Endothelial cell of umbilical vein (primary cell): ENCODE data around the gene MEGF10. TPM values are rescaled to one million over a fixed set of nuclear protein-coding genes. Genes with fewer than 3 reads are reported as not detected.

Experiments
- BruUV-seq: library from RNA; stranded (reverse); fragments of 400-500 nt; replicated peaks from 2 replicates; lab custom pipeline; 2021; lab: Mats Ljungman, UMichigan
- CTCF ChIA-PET: fragments of 300-600, 350-600 bp; sonication (Branson Sonifier 250); formaldehyde crosslinking; loops from one replicate; lab custom pipeline; 2021; ENCODE audit warnings: antibody characterized with exemption, inconsistent platforms; lab: Charles Lee
- POLR2A ChIA-PET: fragments of 300-600, 350-600 bp; sonication (Branson Sonifier 250); formaldehyde crosslinking; loops from one replicate; lab custom pipeline; 2021; ENCODE audit warnings: antibody characterized with exemption, inconsistent platforms; lab: Charles Lee
- DNase-seq: peaks from one replicate; pipeline ENCODE4 v3.0.0-alpha.2; 2011; ENCODE audit warnings: low read depth, low spot score
- FAIRE-seq: peaks from 2 replicates; lab custom pipeline; 2011; peaks lifted over from hg19 to GRCh38; lab: Jason Lieb, UNC
- H2AFZ ChIP-seq: 2 replicates; pipeline ENCODE4 v1.6.0; 2012; ENCODE audit warnings: low read depth, low read length, control low read depth, inconsistent platforms
- H3K27ac ChIP-seq: 2 replicates; pipeline ENCODE4 v1.5.1; 2011; ENCODE audit warnings: low read depth, mild to moderate bottlenecking, control low read depth, low read length, moderate library complexity; ENCODE audit not compliant: insufficient read depth
- H3K27me3 ChIP-seq, 2 experiments: 2 replicates each; pipeline versions ENCODE4 v1.6.0 to v1.6.1; 2011; ENCODE audit warnings: low read length in 2 of 2, mixed read lengths in 1 of 2; ENCODE audit not compliant: control insufficient read depth in 2 of 2, insufficient read depth in 2 of 2
- H3K36me3 ChIP-seq, 2 experiments: 2 replicates in 1 of 2; 3 replicates in 1 of 2; pipeline ENCODE4 v1.5.1; 2011; ENCODE audit warnings: low read length in 2 of 2, mild to moderate bottlenecking in 1 of 2, moderate library complexity in 1 of 2; ENCODE audit not compliant: control insufficient read depth in 2 of 2, insufficient read depth in 2 of 2; ENCODE audit errors: extremely low read depth in 1 of 2
- H3K4me1 ChIP-seq: 3 replicates; pipeline ENCODE4 v1.5.1; 2011; ENCODE audit warnings: mild to moderate bottlenecking, low read length; ENCODE audit not compliant: control insufficient read depth, insufficient read depth; ENCODE audit errors: extremely low read depth
- H3K4me2 ChIP-seq: 2 replicates; pipeline ENCODE4 v1.6.1; 2011; ENCODE audit warnings: low read length, control low read depth, mixed read lengths; ENCODE audit not compliant: insufficient read depth
- H3K4me3 ChIP-seq, 3 experiments: fragments of 200-600 bp in 1 of 3; sonication (generic), shearing (Covaris generic) in 1 of 3; replicated peaks in 1 of 3; 2 replicates each; pipeline ENCODE4 v1.5.1; 2011 to 2016; ENCODE audit warnings: control low read depth in 3 of 3, low read length in 3 of 3, mild to moderate bottlenecking in 2 of 3, inconsistent platforms in 1 of 3, low read depth in 1 of 3, moderate library complexity in 1 of 3; ENCODE audit not compliant: insufficient read depth in 1 of 3
- H3K79me2 ChIP-seq: 2 replicates; pipeline ENCODE4 v1.6.0; 2012; ENCODE audit warnings: low read length, inconsistent platforms; ENCODE audit not compliant: control insufficient read depth, insufficient read depth
- H3K9ac ChIP-seq: replicated peaks from 2 replicates; pipeline ENCODE3; 2011; ENCODE audit warnings: low read length, control low read depth; ENCODE audit not compliant: insufficient read depth; ENCODE audit errors: extremely low read depth
- H3K9me1 ChIP-seq: replicated peaks from 3 replicates; pipeline ENCODE4 v1.6.0; 2011; ENCODE audit warnings: mild to moderate bottlenecking, low read length; ENCODE audit not compliant: control insufficient read depth, insufficient read depth; ENCODE audit errors: extremely low read depth
- H3K9me3 ChIP-seq: replicated peaks from 2 replicates; pipeline ENCODE4 v1.5.1; 2012; ENCODE audit warnings: low read length, inconsistent platforms; ENCODE audit not compliant: control insufficient read depth, insufficient read depth
- H4K20me1 ChIP-seq: replicated peaks from 2 replicates; pipeline ENCODE3; 2011; ENCODE audit warnings: mild to moderate bottlenecking, low read length; ENCODE audit not compliant: control insufficient read depth, insufficient read depth; ENCODE audit errors: extremely low read depth
- EZH2 ChIP-seq: IDR thresholded peaks from 2 replicates; pipeline ENCODE4 v1.6.1; 2012; ENCODE audit warnings: borderline replicate concordance, low read depth, mild to moderate bottlenecking, moderate library complexity, low read length, inconsistent platforms; ENCODE audit not compliant: severe bottlenecking
- FOS ChIP-seq: IDR thresholded peaks from 2 replicates; pipeline ENCODE4 v1.6.1; 2011; ENCODE audit warnings: mild to moderate bottlenecking, low read length, moderate library complexity, borderline replicate concordance; ENCODE audit not compliant: insufficient read depth
- GATA2 ChIP-seq: IDR thresholded peaks from 2 replicates; pipeline ENCODE4 v1.7.0; 2011; ENCODE audit warnings: low read depth, mild to moderate bottlenecking, moderate library complexity, mixed read lengths, low read length; ENCODE audit not compliant: insufficient read length, insufficient read depth
- JUN ChIP-seq: IDR thresholded peaks from 2 replicates; pipeline ENCODE4 v1.6.1; 2011; ENCODE audit warnings: borderline replicate concordance, low read depth; ENCODE audit not compliant: insufficient read length, insufficient read depth
- MYC ChIP-seq: IDR thresholded peaks from one replicate; pipeline ENCODE4 v1.6.1; 2011; ENCODE audit warnings: mild to moderate bottlenecking, low read depth, low read length
- POLR2A ChIP-seq: IDR thresholded peaks from 2 replicates; pipeline ENCODE4 v1.6.1; 2012; ENCODE audit warnings: low read depth, mild to moderate bottlenecking, control low read depth, low read length
- POLR2AphosphoS5 ChIP-seq: IDR thresholded peaks from 2 replicates; pipeline ENCODE4 v1.6.1; 2012; ENCODE audit warnings: low read depth, mild to moderate bottlenecking, control low read depth, low read length, moderate library complexity; ENCODE audit not compliant: insufficient read depth
- dilution Hi-C: fragments of 300-500 bp; cut with MboI; formaldehyde crosslinking; loops from one replicate; pipeline ENCODE4 v1.15.0; 2019; ENCODE audit warnings: low sequenced_read_pairs; ENCODE audit not compliant: extremely low pct_ligation_motif_present
- intact Hi-C: fragments of 100-400 bp; cut with micrococcal nuclease; formaldehyde crosslinking; loops from one replicate; pipeline ENCODE4 v1.10.0; 2022
- polyA plus RNA-seq, 4 experiments: library from polyadenylated mRNA; depleted of rRNA in 3 of 4; stranded (reverse) in 3 of 4; unstranded in 1 of 4; fragments of >200 nt; gene quantifications; 2 replicates each; pipeline versions ENCODE4 v1.2.1 to v1.2.3, GENCODE V29; 2011 to 2012; ENCODE audit warnings: missing spikeins in 1 of 4
- total RNA-seq: library from RNA; stranded (reverse); gene quantifications from 2 replicates; pipeline ENCODE4 v1.2.3, GENCODE V29; 2021
- TF ChIP-seq, protein P1 (sequence below), 2 donors: IDR thresholded peaks; 1 replicate in 1 of 2; 2 replicates in 1 of 2; pipeline ENCODE4 v1.5.1; 2011; ENCODE audit warnings: low read length in 2 of 2, mild to moderate bottlenecking in 2 of 2, moderate library complexity in 2 of 2, control low read depth in 1 of 2, inconsistent platforms in 1 of 2, low read depth in 1 of 2; ENCODE audit not compliant: insufficient read depth in 1 of 2; ENCODE audit errors: extremely low read depth in 1 of 2
- TF ChIP-seq, protein P2 (sequence below): IDR thresholded peaks from 2 replicates; pipeline ENCODE4 v1.6.1; 2011; ENCODE audit not compliant: insufficient read depth, insufficient read length

MEGF10 gene
- total and polyA plus RNA-seq, 2 donors (not counting 3 experiments of a cell fraction or from before 2014, with no cell fraction given), result 0.30 to 1.00 TPM

DNA sequence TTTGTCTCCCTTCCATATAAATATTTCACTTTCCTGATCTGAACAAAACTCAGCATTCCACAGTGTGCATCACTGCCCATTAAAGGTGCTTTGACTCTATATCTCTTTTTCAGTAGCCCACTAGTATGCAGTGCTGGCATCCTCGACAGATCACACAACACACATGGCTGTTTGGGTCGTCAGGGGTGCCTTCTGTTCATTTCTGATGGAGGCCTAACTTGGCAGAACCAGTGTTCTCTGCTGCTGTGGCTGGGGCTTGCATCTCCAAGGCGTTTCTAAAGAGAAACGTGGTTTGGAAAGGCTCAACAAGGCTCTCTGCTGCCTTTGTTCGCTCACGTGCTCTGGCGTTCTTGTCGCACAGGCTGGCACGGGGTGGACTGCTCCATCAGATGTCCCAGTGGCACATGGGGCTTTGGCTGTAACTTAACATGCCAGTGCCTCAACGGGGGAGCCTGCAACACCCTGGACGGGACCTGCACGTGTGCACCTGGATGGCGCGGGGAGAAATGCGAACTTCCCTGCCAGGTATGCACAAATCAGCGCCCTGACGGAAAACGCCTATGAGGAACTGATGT, 129.2 kb downstream of the MEGF10 start:
- FAIRE-seq, result no peak

More for the DNA sequence above, 129.2 kb downstream of the MEGF10 start:
- Histone ChIP-seq H3K4me2 (no peak overlapping the region), H3K9me3 (no peaks in the 10 kb centered on the region), H3K27me3 (peaks cover 0 to 3% of the 10 kb centered on the region in 2 experiments), H3K27ac (no peak overlapping the region), H3K4me3 (no peak overlapping the region), H3K79me2 (no peaks in the 10 kb centered on the region), H3K9me1 (no peaks in the 10 kb centered on the region), H3K9ac (no peak overlapping the region), H3K36me3 (no peaks in the 10 kb centered on the region), H2AFZ (no peak overlapping the region), H4K20me1 (no peaks in the 10 kb centered on the region), H3K4me1 (no peaks in the 10 kb centered on the region)
- ChIA-PET POLR2A (no interaction called here), CTCF (no interaction called here)
- DNase-seq, result no peak
- TF ChIP-seq POLR2A (no peak), MYC (no peak), EZH2 (no peak), GATA2 (no peak), POLR2AphosphoS5 (no peak), JUN (no peak), FOS (no peak)
- TF ChIP-seq, protein P1, sequence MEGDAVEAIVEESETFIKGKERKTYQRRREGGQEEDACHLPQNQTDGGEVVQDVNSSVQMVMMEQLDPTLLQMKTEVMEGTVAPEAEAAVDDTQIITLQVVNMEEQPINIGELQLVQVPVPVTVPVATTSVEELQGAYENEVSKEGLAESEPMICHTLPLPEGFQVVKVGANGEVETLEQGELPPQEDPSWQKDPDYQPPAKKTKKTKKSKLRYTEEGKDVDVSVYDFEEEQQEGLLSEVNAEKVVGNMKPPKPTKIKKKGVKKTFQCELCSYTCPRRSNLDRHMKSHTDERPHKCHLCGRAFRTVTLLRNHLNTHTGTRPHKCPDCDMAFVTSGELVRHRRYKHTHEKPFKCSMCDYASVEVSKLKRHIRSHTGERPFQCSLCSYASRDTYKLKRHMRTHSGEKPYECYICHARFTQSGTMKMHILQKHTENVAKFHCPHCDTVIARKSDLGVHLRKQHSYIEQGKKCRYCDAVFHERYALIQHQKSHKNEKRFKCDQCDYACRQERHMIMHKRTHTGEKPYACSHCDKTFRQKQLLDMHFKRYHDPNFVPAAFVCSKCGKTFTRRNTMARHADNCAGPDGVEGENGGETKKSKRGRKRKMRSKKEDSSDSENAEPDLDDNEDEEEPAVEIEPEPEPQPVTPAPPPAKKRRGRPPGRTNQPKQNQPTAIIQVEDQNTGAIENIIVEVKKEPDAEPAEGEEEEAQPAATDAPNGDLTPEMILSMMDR (IDR thresholded peaks at IDR 0.05; ENCODE audit: extremely low read depth in 1 of 2, insufficient read depth in 1 of 2, low read depth in 1 of 2, low read length in 2 of 2), result no peak
- TF ChIP-seq, protein P2, sequence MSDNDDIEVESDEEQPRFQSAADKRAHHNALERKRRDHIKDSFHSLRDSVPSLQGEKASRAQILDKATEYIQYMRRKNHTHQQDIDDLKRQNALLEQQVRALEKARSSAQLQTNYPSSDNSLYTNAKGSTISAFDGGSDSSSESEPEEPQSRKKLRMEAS, result no peak
- no TSS peak for BruUV-seq
- dilution Hi-C loops, result no loop called here
- intact Hi-C loops, result no loop called here
